Liver (tissue), 3 donors: ENCODE measurements around the gene PPCS.

Experiments used
- GABPA ChIP-seq, 2 donors: IDR thresholded peaks in 1 of 2; conservative IDR thresholded peaks in 1 of 2; 2 replicates each; pipeline ENCODE4 v1.6.1; 2016; ENCODE audit warnings: antibody characterized with exemption in 2 of 2, mild to moderate bottlenecking in 1 of 2, moderate library complexity in 1 of 2
- JUND ChIP-seq, 2 donors: IDR thresholded peaks; 2 replicates each; pipeline ENCODE4 v1.6.1; 2016; ENCODE audit warnings: antibody characterized with exemption in 2 of 2
- RAD21 ChIP-seq, 2 donors: IDR thresholded peaks; 2 replicates each; pipeline ENCODE4 v1.6.1; 2016; ENCODE audit warnings: antibody characterized with exemption in 2 of 2, mild to moderate bottlenecking in 2 of 2
- TF ChIP-seq, protein P1 (sequence below): fragments of 150-350 bp; IDR thresholded peaks from 2 replicates; pipeline ENCODE4 v1.5.1; 2017; ENCODE audit warnings: improper control_type of control experiment, low read depth, low read length; ENCODE audit not compliant: missing input control
- TF ChIP-seq, protein P2 (sequence below): IDR thresholded peaks from 2 replicates; pipeline ENCODE4 v1.6.1; 2016; ENCODE audit warnings: antibody characterized with exemption, mild to moderate bottlenecking
- TF ChIP-seq, protein P3 (sequence below): IDR thresholded peaks from 2 replicates; pipeline ENCODE4 v1.6.1; 2016; ENCODE audit warnings: antibody characterized with exemption
- donor health status: healthy.
- donor health status: healthy.

DNA sequence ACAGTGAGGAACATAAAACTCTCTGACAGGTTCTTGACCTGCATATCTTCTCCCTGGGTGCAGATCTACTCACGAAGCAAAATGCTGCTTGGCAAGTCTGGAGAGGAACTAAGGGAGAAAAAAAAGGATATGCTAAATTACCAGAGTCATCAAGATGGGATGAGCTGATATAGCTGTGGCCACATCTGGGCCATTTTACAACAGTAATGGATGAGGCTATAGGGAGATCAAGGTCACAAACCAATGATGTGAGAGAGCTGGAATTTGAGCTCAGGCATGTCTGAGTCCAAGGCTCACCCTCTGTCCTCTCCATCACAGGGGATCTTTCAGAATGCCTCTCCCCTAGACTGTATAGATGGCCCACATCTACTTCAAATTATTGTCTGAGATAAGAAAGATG is 26.7 kb upstream of the PPCS start:
- TF ChIP-seq, protein P1, sequence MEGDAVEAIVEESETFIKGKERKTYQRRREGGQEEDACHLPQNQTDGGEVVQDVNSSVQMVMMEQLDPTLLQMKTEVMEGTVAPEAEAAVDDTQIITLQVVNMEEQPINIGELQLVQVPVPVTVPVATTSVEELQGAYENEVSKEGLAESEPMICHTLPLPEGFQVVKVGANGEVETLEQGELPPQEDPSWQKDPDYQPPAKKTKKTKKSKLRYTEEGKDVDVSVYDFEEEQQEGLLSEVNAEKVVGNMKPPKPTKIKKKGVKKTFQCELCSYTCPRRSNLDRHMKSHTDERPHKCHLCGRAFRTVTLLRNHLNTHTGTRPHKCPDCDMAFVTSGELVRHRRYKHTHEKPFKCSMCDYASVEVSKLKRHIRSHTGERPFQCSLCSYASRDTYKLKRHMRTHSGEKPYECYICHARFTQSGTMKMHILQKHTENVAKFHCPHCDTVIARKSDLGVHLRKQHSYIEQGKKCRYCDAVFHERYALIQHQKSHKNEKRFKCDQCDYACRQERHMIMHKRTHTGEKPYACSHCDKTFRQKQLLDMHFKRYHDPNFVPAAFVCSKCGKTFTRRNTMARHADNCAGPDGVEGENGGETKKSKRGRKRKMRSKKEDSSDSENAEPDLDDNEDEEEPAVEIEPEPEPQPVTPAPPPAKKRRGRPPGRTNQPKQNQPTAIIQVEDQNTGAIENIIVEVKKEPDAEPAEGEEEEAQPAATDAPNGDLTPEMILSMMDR: no peak
- TF ChIP-seq RAD21 (IDR thresholded peaks at IDR 0.05) (no peak), GABPA (IDR thresholded peaks at IDR 0.05 in 1 of 2, conservative IDR thresholded peaks at IDR 0.05 in 1 of 2) (no peak), JUND (IDR thresholded peaks at IDR 0.05) (no peak)
- TF ChIP-seq, protein P2, sequence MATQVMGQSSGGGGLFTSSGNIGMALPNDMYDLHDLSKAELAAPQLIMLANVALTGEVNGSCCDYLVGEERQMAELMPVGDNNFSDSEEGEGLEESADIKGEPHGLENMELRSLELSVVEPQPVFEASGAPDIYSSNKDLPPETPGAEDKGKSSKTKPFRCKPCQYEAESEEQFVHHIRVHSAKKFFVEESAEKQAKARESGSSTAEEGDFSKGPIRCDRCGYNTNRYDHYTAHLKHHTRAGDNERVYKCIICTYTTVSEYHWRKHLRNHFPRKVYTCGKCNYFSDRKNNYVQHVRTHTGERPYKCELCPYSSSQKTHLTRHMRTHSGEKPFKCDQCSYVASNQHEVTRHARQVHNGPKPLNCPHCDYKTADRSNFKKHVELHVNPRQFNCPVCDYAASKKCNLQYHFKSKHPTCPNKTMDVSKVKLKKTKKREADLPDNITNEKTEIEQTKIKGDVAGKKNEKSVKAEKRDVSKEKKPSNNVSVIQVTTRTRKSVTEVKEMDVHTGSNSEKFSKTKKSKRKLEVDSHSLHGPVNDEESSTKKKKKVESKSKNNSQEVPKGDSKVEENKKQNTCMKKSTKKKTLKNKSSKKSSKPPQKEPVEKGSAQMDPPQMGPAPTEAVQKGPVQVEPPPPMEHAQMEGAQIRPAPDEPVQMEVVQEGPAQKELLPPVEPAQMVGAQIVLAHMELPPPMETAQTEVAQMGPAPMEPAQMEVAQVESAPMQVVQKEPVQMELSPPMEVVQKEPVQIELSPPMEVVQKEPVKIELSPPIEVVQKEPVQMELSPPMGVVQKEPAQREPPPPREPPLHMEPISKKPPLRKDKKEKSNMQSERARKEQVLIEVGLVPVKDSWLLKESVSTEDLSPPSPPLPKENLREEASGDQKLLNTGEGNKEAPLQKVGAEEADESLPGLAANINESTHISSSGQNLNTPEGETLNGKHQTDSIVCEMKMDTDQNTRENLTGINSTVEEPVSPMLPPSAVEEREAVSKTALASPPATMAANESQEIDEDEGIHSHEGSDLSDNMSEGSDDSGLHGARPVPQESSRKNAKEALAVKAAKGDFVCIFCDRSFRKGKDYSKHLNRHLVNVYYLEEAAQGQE: no peak
- TF ChIP-seq, protein P3, sequence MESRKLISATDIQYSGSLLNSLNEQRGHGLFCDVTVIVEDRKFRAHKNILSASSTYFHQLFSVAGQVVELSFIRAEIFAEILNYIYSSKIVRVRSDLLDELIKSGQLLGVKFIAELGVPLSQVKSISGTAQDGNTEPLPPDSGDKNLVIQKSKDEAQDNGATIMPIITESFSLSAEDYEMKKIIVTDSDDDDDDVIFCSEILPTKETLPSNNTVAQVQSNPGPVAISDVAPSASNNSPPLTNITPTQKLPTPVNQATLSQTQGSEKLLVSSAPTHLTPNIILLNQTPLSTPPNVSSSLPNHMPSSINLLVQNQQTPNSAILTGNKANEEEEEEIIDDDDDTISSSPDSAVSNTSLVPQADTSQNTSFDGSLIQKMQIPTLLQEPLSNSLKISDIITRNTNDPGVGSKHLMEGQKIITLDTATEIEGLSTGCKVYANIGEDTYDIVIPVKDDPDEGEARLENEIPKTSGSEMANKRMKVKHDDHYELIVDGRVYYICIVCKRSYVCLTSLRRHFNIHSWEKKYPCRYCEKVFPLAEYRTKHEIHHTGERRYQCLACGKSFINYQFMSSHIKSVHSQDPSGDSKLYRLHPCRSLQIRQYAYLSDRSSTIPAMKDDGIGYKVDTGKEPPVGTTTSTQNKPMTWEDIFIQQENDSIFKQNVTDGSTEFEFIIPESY: no peak
